Measurements from ENCODE around the gene CEP41.

Gene CEP41

GRCh38 chr7:130419658-130420057, 21.2 kb downstream of the CEP41 start:
- peak; percentile 27 for DNase-seq (ENCODE audit: low read depth)

GRCh38 chr7:130418306-130418705, 22.5 kb downstream of the CEP41 start:
- DNase-seq (ENCODE audit: low read depth), result no peak

GRCh38 chr7:130417213-130417612, 23.6 kb downstream of the CEP41 start:
- no peak for DNase-seq (ENCODE audit: low read depth)

GRCh38 chr7:130415006-130415405, 25.8 kb downstream of the CEP41 start:
- DNase-seq (ENCODE audit: low read depth), result no peak

- no peak for DNase-seq (ENCODE audit: low read depth)
Observed at GRCh38 chr7:130413201-130413600, 27.6 kb downstream of the CEP41 start.

- no peak for DNase-seq (ENCODE audit: low read depth)
Observed at GRCh38 chr7:130410868-130411541, 29.8 kb downstream of the CEP41 start.

GRCh38 chr7:130409712-130410072, 31.1 kb downstream of the CEP41 start:
- no peak for DNase-seq (ENCODE audit: low read depth)

- peak; percentile 96 for DNase-seq (ENCODE audit: low read depth)
Observed at GRCh38 chr7:130409067-130409711, 31.6 kb downstream of the CEP41 start.

- no peak for DNase-seq (ENCODE audit: low read depth)
Observed at GRCh38 chr7:130405003-130405402, 35.8 kb downstream of the CEP41 start.

GRCh38 chr7:130401578-130401977, 39.2 kb downstream of the CEP41 start:
- no peak for DNase-seq (ENCODE audit: low read depth)

GRCh38 chr7:130401101-130401500, 39.7 kb downstream of the CEP41 start:
- DNase-seq (ENCODE audit: low read depth), result no peak

- DNase-seq (ENCODE audit: low read depth), result peak; percentile 84
Observed at GRCh38 chr7:130400120-130400572, 40.7 kb downstream of the CEP41 start.

- no peak for DNase-seq (ENCODE audit: low read depth)
Observed at GRCh38 chr7:130398526-130399090, 42.2 kb downstream of the CEP41 start.

- DNase-seq (ENCODE audit: low read depth), result no peak
Observed at GRCh38 chr7:130397758-130398073, 43.1 kb downstream of the CEP41 start.

GRCh38 chr7:130397051-130397757, 43.6 kb downstream of the CEP41 start:
- DNase-seq (ENCODE audit: low read depth), result no peak

- no peak for DNase-seq (ENCODE audit: low read depth)
Observed at GRCh38 chr7:130396109-130396508, 44.7 kb downstream of the CEP41 start.

GRCh38 chr7:130395421-130395820, 45.4 kb downstream of the CEP41 start:
- no peak for DNase-seq (ENCODE audit: low read depth)

- no peak for DNase-seq (ENCODE audit: low read depth)
Observed at GRCh38 chr7:130394421-130395195, 46.2 kb downstream of the CEP41 start.

GRCh38 chr7:130393841-130394411, 46.9 kb downstream of the CEP41 start:
- DNase-seq (ENCODE audit: low read depth), result peak; percentile 40

GRCh38 chr7:130393101-130393561, 47.7 kb downstream of the CEP41 start:
- peak; percentile 95 for DNase-seq (ENCODE audit: low read depth)

GRCh38 chr7:130390486-130390885, 50.3 kb downstream of the CEP41 start:
- DNase-seq (ENCODE audit: low read depth), result peak; percentile 76

- no peak for DNase-seq (ENCODE audit: low read depth)
Observed at GRCh38 chr7:130388671-130389070, 52.1 kb downstream of the CEP41 start.
